ENCODE data around the gene LSM4.

DNA sequence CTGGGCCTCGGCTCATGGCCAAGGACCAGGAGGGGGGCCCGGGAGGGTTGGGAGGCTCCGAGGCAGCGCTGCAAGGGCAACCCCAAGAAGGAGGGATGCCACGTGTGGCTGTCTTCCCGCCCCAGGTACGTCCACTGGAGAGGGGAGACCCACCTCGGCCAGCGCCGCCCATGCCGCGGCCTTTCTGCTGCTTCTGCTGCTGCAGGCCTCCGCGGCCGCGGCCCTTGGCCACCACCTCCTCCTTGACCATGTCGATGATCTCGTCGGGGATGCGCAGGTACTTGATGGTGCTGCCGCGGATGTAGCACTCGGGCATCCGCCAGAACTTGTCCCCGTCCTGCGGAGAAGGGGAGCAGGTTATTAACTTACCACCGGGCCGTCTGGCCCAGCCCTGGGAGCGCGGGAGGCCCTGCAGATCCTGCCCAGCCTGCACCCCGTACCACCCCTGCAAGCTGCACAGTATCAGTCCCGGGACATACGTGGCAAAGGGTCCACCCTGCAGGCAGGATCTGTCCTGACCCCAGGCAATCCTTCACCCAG, 13.3 kb downstream of the LSM4 start:
- TF ChIP-seq, protein P1, sequence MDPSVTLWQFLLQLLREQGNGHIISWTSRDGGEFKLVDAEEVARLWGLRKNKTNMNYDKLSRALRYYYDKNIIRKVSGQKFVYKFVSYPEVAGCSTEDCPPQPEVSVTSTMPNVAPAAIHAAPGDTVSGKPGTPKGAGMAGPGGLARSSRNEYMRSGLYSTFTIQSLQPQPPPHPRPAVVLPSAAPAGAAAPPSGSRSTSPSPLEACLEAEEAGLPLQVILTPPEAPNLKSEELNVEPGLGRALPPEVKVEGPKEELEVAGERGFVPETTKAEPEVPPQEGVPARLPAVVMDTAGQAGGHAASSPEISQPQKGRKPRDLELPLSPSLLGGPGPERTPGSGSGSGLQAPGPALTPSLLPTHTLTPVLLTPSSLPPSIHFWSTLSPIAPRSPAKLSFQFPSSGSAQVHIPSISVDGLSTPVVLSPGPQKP (IDR thresholded peaks at IDR 0.05; ENCODE audit: borderline replicate concordance, low read depth, low read length), result no peak
- TF ChIP-seq FOS (IDR thresholded peaks at IDR 0.05; ENCODE audit: low read depth, low read length), result no peak
- TF ChIP-seq POLR2A (IDR thresholded peaks at IDR 0.05; ENCODE audit: low read depth, low read length), result no peak
- TF ChIP-seq, protein P2, sequence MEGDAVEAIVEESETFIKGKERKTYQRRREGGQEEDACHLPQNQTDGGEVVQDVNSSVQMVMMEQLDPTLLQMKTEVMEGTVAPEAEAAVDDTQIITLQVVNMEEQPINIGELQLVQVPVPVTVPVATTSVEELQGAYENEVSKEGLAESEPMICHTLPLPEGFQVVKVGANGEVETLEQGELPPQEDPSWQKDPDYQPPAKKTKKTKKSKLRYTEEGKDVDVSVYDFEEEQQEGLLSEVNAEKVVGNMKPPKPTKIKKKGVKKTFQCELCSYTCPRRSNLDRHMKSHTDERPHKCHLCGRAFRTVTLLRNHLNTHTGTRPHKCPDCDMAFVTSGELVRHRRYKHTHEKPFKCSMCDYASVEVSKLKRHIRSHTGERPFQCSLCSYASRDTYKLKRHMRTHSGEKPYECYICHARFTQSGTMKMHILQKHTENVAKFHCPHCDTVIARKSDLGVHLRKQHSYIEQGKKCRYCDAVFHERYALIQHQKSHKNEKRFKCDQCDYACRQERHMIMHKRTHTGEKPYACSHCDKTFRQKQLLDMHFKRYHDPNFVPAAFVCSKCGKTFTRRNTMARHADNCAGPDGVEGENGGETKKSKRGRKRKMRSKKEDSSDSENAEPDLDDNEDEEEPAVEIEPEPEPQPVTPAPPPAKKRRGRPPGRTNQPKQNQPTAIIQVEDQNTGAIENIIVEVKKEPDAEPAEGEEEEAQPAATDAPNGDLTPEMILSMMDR (conservative IDR thresholded peaks at IDR 0.05; ENCODE audit: low read depth, low read length), result no peak
- TF ChIP-seq, protein P3, sequence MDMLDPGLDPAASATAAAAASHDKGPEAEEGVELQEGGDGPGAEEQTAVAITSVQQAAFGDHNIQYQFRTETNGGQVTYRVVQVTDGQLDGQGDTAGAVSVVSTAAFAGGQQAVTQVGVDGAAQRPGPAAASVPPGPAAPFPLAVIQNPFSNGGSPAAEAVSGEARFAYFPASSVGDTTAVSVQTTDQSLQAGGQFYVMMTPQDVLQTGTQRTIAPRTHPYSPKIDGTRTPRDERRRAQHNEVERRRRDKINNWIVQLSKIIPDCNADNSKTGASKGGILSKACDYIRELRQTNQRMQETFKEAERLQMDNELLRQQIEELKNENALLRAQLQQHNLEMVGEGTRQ (IDR thresholded peaks at IDR 0.05; ENCODE audit: low read depth, low read length), result no peak
- TF ChIP-seq RFX5 (IDR thresholded peaks at IDR 0.05; ENCODE audit: low read depth, low read length), result no peak
- TF ChIP-seq RAD21 (IDR thresholded peaks at IDR 0.05; ENCODE audit: low read length), result no peak
- no peak for TF ChIP-seq MAFK (IDR thresholded peaks at IDR 0.05; ENCODE audit: low read depth, low read length)
- no peak for TF ChIP-seq MXI1 (IDR thresholded peaks at IDR 0.05; ENCODE audit: borderline replicate concordance, low read depth, low read length)
- no peak for TF ChIP-seq RCOR1 (IDR thresholded peaks at IDR 0.05; ENCODE audit: insufficient replicate concordance, low read length)
- TF ChIP-seq CEBPB (IDR thresholded peaks at IDR 0.05; ENCODE audit: low read depth, low read length), result no peak
- TF ChIP-seq BHLHE40 (IDR thresholded peaks at IDR 0.05; ENCODE audit: low read depth, low read length), result no peak
- TF ChIP-seq SMC3 (IDR thresholded peaks at IDR 0.05; ENCODE audit: low read depth, low read length), result no peak

Data from IMR-90 (cell line).